GM23338 (cell line): ENCODE measurements around the gene NDUFA3. TPM values are rescaled to one million over a fixed set of nuclear protein-coding genes. Genes with fewer than 3 reads are reported as not detected.

Source experiments
- ATAC-seq: fragments of 200-7000 bp; cut with Tn5 transposase; 3 replicates; pipeline ENCODE4 v1.9.1; 2020
- DNase-seq: peaks from one replicate; pipeline ENCODE4 v3.0.0-alpha.2; 2015; ENCODE audit warnings: low spot score
- H2AFZ ChIP-seq: fragments of 200-600 bp; sonication (generic); 2 replicates; pipeline ENCODE4 v1.8.0; 2016; ENCODE audit warnings: antibody characterized with exemption, mild to moderate bottlenecking, moderate library complexity
- H3F3A ChIP-seq: fragments of 200-600 bp; sonication (generic); replicated peaks from 2 replicates; pipeline ENCODE4 v1.8.0; 2017; ENCODE audit warnings: antibody characterized with exemption, mixed run types, low read depth
- H3K27ac ChIP-seq: fragments of 200-600 bp; sonication (generic); 2 replicates; pipeline ENCODE4 v1.6.1; 2016; ENCODE audit warnings: low read depth
- H3K27me3 ChIP-seq: fragments of 200-600 bp; sonication (generic); 2 replicates; pipeline ENCODE4 v1.8.0; 2016; ENCODE audit warnings: mild to moderate bottlenecking, mixed run types, moderate library complexity; ENCODE audit not compliant: insufficient read depth
- H3K36me3 ChIP-seq: fragments of 200-600 bp; sonication (generic); 2 replicates; pipeline ENCODE4 v1.8.0; 2016; ENCODE audit warnings: mild to moderate bottlenecking; ENCODE audit not compliant: insufficient read depth
- H3K4me1 ChIP-seq: fragments of 200-600 bp; sonication (generic); 2 replicates; pipeline ENCODE4 v1.8.0; 2016; ENCODE audit warnings: mild to moderate bottlenecking, moderate library complexity; ENCODE audit not compliant: insufficient read depth
- H3K4me2 ChIP-seq: fragments of 200-600 bp; sonication (generic); 2 replicates; pipeline ENCODE4 v1.7.1; 2017; ENCODE audit warnings: mixed run types
- H3K4me3 ChIP-seq: fragments of 200-600 bp; sonication (generic); 2 replicates; pipeline ENCODE4 v1.6.1; 2016; ENCODE audit warnings: mixed run types
- H3K79me2 ChIP-seq: fragments of 200-600 bp; sonication (generic); replicated peaks from 2 replicates; pipeline ENCODE4 v1.8.0; 2017; ENCODE audit warnings: mild to moderate bottlenecking; ENCODE audit not compliant: insufficient read depth
- H3K9me2 ChIP-seq: fragments of 200-600 bp; sonication (generic); 2 replicates; pipeline ENCODE4 v1.8.0; 2017; ENCODE audit not compliant: insufficient read depth
- H4K20me1 ChIP-seq: fragments of 200-600 bp; sonication (generic); replicated peaks from 2 replicates; pipeline ENCODE4 v1.8.0; 2017; ENCODE audit warnings: mild to moderate bottlenecking; ENCODE audit not compliant: insufficient read depth
- H3K27ac Mint-ChIP-seq: 2 replicates; pipeline ENCODE4 v1.8.0; 2020; ENCODE audit warnings: inconsistent platforms, mild to moderate bottlenecking, moderate library complexity, mixed read lengths
- H3K27me3 Mint-ChIP-seq: 3 replicates; pipeline ENCODE4 v1.8.0; 2022; ENCODE audit warnings: low read depth, mild to moderate bottlenecking, moderate library complexity, mixed read lengths, inconsistent platforms; ENCODE audit not compliant: insufficient read depth, poor library complexity
- H3K36me3 Mint-ChIP-seq: 3 replicates; pipeline ENCODE4 v1.8.0; 2021; ENCODE audit warnings: low read depth, mild to moderate bottlenecking, inconsistent platforms, moderate library complexity, mixed read lengths
- H3K4me1 Mint-ChIP-seq: 3 replicates; pipeline ENCODE4 v1.8.0; 2020; ENCODE audit warnings: mild to moderate bottlenecking, inconsistent platforms, mixed read lengths
- H3K4me3 Mint-ChIP-seq: 3 replicates; pipeline ENCODE4 v1.8.0; 2021; ENCODE audit warnings: moderate library complexity, mild to moderate bottlenecking, inconsistent platforms, mixed read lengths
- H3K9me3 Mint-ChIP-seq: 3 replicates; pipeline ENCODE4 v1.8.0; 2020; ENCODE audit warnings: moderate library complexity, mild to moderate bottlenecking, inconsistent platforms, mixed read lengths
- CREB1 ChIP-seq: fragments of 250-450 bp; sonication (Bioruptor Pico); IDR thresholded peaks from 2 replicates; pipeline ENCODE4 v1.5.0; 2020; ENCODE audit warnings: low read depth, mild to moderate bottlenecking, moderate library complexity
- EZH2 ChIP-seq: fragments of 200-600 bp; sonication (generic); IDR thresholded peaks from one replicate; pipeline ENCODE4 v1.8.0; 2017; ENCODE audit warnings: antibody characterized with exemption, mild to moderate bottlenecking, low read depth; ENCODE audit not compliant: unreplicated experiment
- EZH2phosphoT487 ChIP-seq: fragments of 200-600 bp; sonication (generic); IDR thresholded peaks from one replicate; pipeline ENCODE4 v1.8.1; 2018; ENCODE audit warnings: antibody characterized with exemption; ENCODE audit not compliant: unreplicated experiment
- JUNB ChIP-seq: IDR thresholded peaks from one replicate; pipeline ENCODE4 v1.6.1; 2016; ENCODE audit warnings: antibody characterized with exemption; ENCODE audit not compliant: unreplicated experiment
- NANOG ChIP-seq: IDR thresholded peaks from 2 replicates; pipeline ENCODE4 v1.6.1; 2016; ENCODE audit warnings: antibody characterized with exemption, borderline replicate concordance
- POLR2AphosphoS5 ChIP-seq: IDR thresholded peaks from 2 replicates; pipeline ENCODE4 v1.6.1; 2016; ENCODE audit warnings: antibody characterized with exemption, low read depth
- STAT1 ChIP-seq: IDR thresholded peaks from one replicate; pipeline ENCODE4 v1.6.1; 2016; ENCODE audit warnings: antibody characterized with exemption; ENCODE audit not compliant: unreplicated experiment
- ZNF114 ChIP-seq: fragments of 250-450 bp; sonication (Bioruptor Pico); IDR thresholded peaks from 2 replicates; pipeline ENCODE4 v1.5.0; 2020; ENCODE audit warnings: mild to moderate bottlenecking, moderate library complexity
- ZNF331 ChIP-seq: fragments of 250-450 bp; sonication (Bioruptor Pico); IDR thresholded peaks from 2 replicates; pipeline ENCODE4 v1.5.0; 2020; ENCODE audit warnings: low read depth, mild to moderate bottlenecking, moderate library complexity
- ZNF462 ChIP-seq: fragments of 250-450 bp; sonication (Bioruptor Pico); IDR thresholded peaks from 2 replicates; pipeline ENCODE4 v1.5.0; 2020; ENCODE audit warnings: mild to moderate bottlenecking, moderate library complexity
- polyA plus RNA-seq: library from polyadenylated mRNA; unstranded; fragments of >200 nt; fragmentation: Nextera tagmentation; extraction: Ambion mirVana; gene quantifications from 2 replicates; pipeline ENCODE4 v1.2.1, GENCODE V29; 2016
- total RNA-seq: library from RNA; depleted of rRNA; stranded (reverse); fragments of >200 nt; shearing (Covaris generic); gene quantifications from 2 replicates; pipeline ENCODE4 v1.2.3, GENCODE V29; 2014
- TF ChIP-seq, protein P1 (sequence below): IDR thresholded peaks from 2 replicates; pipeline ENCODE4 v1.6.1; 2016; ENCODE audit warnings: antibody characterized with exemption
- TF ChIP-seq, protein P2 (sequence below), 2 experiments: fragments of 200-600 bp in 1 of 2; sonication (generic) in 1 of 2; conservative IDR thresholded peaks; 2 replicates each; pipeline versions ENCODE4 v1.5.1 to v1.6.1; 2016 to 2017; ENCODE audit warnings: antibody characterized with exemption in 2 of 2, low read depth in 2 of 2, mild to moderate bottlenecking in 2 of 2, moderate library complexity in 1 of 2
- TF ChIP-seq, protein P3 (sequence below): IDR thresholded peaks from one replicate; pipeline ENCODE4 v1.6.1; 2018; ENCODE audit warnings: antibody characterized with exemption; ENCODE audit not compliant: unreplicated experiment

The NDUFA3 gene
- total and polyA plus RNA-seq, 2 experiments from 2014 or later: 28.4 to 691 TPM

GRCh38 chr19:54114340-54115108 is 11.9 kb downstream of the NDUFA3 start:
- peaks cover 16% of the 10 kb centered on the region for H3K27me3 Mint-ChIP-seq
- peak overlapping the region; percentile 97 for H3K4me3 Mint-ChIP-seq
- peaks cover 20% of the 10 kb centered on the region for H3K79me2 ChIP-seq
- H3K36me3 Mint-ChIP-seq: peaks cover 48% of the 10 kb centered on the region
- peak overlapping the region; percentile 98 for H3K27ac Mint-ChIP-seq
- no peak overlapping the region for H3K27ac ChIP-seq
- H3K9me2 ChIP-seq: no peaks in the 10 kb centered on the region
- TF ChIP-seq, protein P1, sequence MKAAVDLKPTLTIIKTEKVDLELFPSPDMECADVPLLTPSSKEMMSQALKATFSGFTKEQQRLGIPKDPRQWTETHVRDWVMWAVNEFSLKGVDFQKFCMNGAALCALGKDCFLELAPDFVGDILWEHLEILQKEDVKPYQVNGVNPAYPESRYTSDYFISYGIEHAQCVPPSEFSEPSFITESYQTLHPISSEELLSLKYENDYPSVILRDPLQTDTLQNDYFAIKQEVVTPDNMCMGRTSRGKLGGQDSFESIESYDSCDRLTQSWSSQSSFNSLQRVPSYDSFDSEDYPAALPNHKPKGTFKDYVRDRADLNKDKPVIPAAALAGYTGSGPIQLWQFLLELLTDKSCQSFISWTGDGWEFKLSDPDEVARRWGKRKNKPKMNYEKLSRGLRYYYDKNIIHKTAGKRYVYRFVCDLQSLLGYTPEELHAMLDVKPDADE: no peak
- TF ChIP-seq, protein P2, sequence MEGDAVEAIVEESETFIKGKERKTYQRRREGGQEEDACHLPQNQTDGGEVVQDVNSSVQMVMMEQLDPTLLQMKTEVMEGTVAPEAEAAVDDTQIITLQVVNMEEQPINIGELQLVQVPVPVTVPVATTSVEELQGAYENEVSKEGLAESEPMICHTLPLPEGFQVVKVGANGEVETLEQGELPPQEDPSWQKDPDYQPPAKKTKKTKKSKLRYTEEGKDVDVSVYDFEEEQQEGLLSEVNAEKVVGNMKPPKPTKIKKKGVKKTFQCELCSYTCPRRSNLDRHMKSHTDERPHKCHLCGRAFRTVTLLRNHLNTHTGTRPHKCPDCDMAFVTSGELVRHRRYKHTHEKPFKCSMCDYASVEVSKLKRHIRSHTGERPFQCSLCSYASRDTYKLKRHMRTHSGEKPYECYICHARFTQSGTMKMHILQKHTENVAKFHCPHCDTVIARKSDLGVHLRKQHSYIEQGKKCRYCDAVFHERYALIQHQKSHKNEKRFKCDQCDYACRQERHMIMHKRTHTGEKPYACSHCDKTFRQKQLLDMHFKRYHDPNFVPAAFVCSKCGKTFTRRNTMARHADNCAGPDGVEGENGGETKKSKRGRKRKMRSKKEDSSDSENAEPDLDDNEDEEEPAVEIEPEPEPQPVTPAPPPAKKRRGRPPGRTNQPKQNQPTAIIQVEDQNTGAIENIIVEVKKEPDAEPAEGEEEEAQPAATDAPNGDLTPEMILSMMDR (conservative IDR thresholded peaks at IDR 0.05; ENCODE audit: low read depth in 2 of 2): no peak
- TF ChIP-seq POLR2AphosphoS5 (no peak; the same call in 1 of the 2 replicates), ZNF462 (CRISPR knock-in tag) (no peak), EZH2phosphoT487 (no peak), JUNB (no peak), ZNF114 (CRISPR knock-in tag) (no peak), ZNF331 (CRISPR knock-in tag) (no peak), STAT1 (no peak), EZH2 (no peak), NANOG (no peak), CREB1 (no peak)
- TF ChIP-seq, protein P3, sequence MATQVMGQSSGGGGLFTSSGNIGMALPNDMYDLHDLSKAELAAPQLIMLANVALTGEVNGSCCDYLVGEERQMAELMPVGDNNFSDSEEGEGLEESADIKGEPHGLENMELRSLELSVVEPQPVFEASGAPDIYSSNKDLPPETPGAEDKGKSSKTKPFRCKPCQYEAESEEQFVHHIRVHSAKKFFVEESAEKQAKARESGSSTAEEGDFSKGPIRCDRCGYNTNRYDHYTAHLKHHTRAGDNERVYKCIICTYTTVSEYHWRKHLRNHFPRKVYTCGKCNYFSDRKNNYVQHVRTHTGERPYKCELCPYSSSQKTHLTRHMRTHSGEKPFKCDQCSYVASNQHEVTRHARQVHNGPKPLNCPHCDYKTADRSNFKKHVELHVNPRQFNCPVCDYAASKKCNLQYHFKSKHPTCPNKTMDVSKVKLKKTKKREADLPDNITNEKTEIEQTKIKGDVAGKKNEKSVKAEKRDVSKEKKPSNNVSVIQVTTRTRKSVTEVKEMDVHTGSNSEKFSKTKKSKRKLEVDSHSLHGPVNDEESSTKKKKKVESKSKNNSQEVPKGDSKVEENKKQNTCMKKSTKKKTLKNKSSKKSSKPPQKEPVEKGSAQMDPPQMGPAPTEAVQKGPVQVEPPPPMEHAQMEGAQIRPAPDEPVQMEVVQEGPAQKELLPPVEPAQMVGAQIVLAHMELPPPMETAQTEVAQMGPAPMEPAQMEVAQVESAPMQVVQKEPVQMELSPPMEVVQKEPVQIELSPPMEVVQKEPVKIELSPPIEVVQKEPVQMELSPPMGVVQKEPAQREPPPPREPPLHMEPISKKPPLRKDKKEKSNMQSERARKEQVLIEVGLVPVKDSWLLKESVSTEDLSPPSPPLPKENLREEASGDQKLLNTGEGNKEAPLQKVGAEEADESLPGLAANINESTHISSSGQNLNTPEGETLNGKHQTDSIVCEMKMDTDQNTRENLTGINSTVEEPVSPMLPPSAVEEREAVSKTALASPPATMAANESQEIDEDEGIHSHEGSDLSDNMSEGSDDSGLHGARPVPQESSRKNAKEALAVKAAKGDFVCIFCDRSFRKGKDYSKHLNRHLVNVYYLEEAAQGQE: no peak
- no peak overlapping the region for H2AFZ ChIP-seq
- H3F3A ChIP-seq: peaks cover 7% of the 10 kb centered on the region; the same call in 1 of the 2 replicates
- peaks cover 9% of the 10 kb centered on the region for H4K20me1 ChIP-seq
- H3K4me1 ChIP-seq: peaks cover 11% of the 10 kb centered on the region; the same call in 1 of the 2 replicates
- H3K4me2 ChIP-seq: peak overlapping the region; percentile 92
- ATAC-seq (peak; percentile 17), DNase-seq (peak; percentile 64)
- H3K27me3 ChIP-seq: no peaks in the 10 kb centered on the region
- peaks cover 13% of the 10 kb centered on the region for H3K36me3 ChIP-seq
- H3K4me3 ChIP-seq: peak overlapping the region; percentile 87
- peaks cover 7% of the 10 kb centered on the region; the same call in 2 of the 3 replicates for H3K9me3 Mint-ChIP-seq
- H3K4me1 Mint-ChIP-seq: peaks cover 8% of the 10 kb centered on the region
